ENCODE measurements around the gene BTF3. TPM values are rescaled to one million over a fixed set of nuclear protein-coding genes. Genes with fewer than 3 reads are reported as not detected.
"Not testable (repeated sequence)": the region's sequence is repeated elsewhere in the genome, so short reads cannot be mapped to it uniquely, and the experiment has no call there.

Gene BTF3
- total and polyA plus RNA-seq, 2 experiments from 2014 or later, result 506 to 1,148 TPM

DNA sequence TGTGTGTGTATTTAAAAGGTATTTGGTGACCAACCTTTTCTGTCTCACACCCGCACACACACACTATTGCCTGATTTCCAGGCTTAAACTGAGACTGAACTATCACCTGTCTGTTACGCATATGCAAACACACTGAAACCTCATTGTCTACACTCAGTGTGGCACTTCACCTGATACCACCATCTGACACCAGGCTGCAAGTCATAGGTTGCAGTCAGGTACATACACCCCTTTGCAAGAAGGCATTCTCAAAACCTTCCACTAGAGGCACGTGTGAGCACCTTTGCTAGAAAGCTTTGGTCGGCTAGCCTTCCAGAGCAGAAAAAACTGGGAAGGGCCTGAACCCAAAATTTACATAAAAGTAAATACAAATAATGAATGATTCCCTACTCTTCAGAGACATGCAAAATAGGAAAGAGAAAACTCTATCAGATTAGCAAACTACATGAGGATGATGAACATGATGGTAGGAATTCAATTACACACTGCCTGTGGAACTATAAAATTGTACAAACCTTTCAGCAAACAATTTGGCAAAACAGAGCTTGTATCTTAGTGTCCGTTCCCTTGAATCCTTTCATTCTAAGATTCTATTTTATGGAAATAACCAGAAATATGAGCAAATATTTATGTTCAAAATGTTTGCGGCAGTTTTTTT lies 43.7 kb upstream of the BTF3 start:
- peak; percentile 97 for DNase-seq (ENCODE audit: low spot score)
- H3K27me3 ChIP-seq (ENCODE audit: insufficient read depth), result peaks cover 46% of the 10 kb centered on the region
- ATAC-seq, result peak; percentile 87

DNA sequence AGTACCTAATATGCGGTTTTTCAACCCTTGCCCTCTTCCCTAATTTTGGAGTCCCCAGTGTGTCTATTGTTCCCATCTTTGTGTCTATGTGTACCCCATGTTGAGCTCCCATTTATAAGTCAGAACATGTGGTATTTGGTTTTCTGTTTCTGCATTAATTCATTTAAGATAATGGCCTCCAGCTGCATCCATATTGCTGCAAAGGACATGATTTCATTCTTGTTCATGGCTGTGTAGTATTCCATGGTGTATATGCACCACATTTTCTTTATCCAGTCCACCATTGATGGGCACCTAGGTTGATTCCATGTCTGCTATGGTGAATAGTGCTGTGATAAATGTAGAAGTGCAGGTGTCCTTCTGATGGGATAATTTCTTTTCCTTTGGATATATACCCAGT lies 41.8 kb upstream of the BTF3 start:
- not testable (repeated sequence) for H2AFZ ChIP-seq; H4K20me1 ChIP-seq (replicated peaks; ENCODE audit: insufficient read depth); H3K4me3 Mint-ChIP-seq; H3K36me3 Mint-ChIP-seq (ENCODE audit: low read depth); H3K4me3 ChIP-seq; H3K4me1 ChIP-seq (ENCODE audit: insufficient read depth); H3K9me2 ChIP-seq (ENCODE audit: insufficient read depth); ATAC-seq; H3F3A ChIP-seq (replicated peaks; ENCODE audit: low read depth); H3K9me3 Mint-ChIP-seq; DNase-seq (ENCODE audit: low spot score); H3K27ac ChIP-seq (ENCODE audit: low read depth); H3K27ac Mint-ChIP-seq; H3K36me3 ChIP-seq (ENCODE audit: insufficient read depth); H3K79me2 ChIP-seq (replicated peaks; ENCODE audit: insufficient read depth); H3K4me2 ChIP-seq
- Mint-ChIP-seq H3K27me3 (ENCODE audit: insufficient read depth, low read depth, poor library complexity) (peaks cover 27% of the 10 kb centered on the region), H3K4me1 (peaks cover 21% of the 10 kb centered on the region)
- H3K27me3 ChIP-seq (ENCODE audit: insufficient read depth), result peaks cover 27% of the 10 kb centered on the region

More for the DNA sequence above, 43.7 kb upstream of the BTF3 start:
- H3K9me2 ChIP-seq (ENCODE audit: insufficient read depth), result no peaks in the 10 kb centered on the region
- H3K4me2 ChIP-seq, result no peak overlapping the region
- H3F3A ChIP-seq (replicated peaks; ENCODE audit: low read depth), result no peaks in the 10 kb centered on the region; the same call in 1 of the 2 replicates
- no peak overlapping the region for H2AFZ ChIP-seq
- Mint-ChIP-seq H3K27me3 (ENCODE audit: insufficient read depth, low read depth, poor library complexity) (peaks cover 43% of the 10 kb centered on the region), H3K4me1 (peaks cover 17% of the 10 kb centered on the region; the same call in 2 of the 3 replicates), H3K36me3 (ENCODE audit: low read depth) (no peaks in the 10 kb centered on the region; the same call in 2 of the 3 replicates), H3K9me3 (no peaks in the 10 kb centered on the region; the same call in 2 of the 3 replicates), H3K4me3 (no peak overlapping the region), H3K27ac (no peak overlapping the region)
- H3K36me3 ChIP-seq (ENCODE audit: insufficient read depth), result no peaks in the 10 kb centered on the region
- no peak overlapping the region for H3K4me3 ChIP-seq
- H3K79me2 ChIP-seq (replicated peaks; ENCODE audit: insufficient read depth), result no peaks in the 10 kb centered on the region
- peaks cover 19% of the 10 kb centered on the region for H3K4me1 ChIP-seq (ENCODE audit: insufficient read depth)
- H4K20me1 ChIP-seq (replicated peaks; ENCODE audit: insufficient read depth), result no peaks in the 10 kb centered on the region
- no peak for TF ChIP-seq ZNF114 (CRISPR knock-in tag; IDR thresholded peaks at IDR 0.05)
- no peak for TF ChIP-seq EZH2 (IDR thresholded peaks at IDR 0.05; ENCODE audit: low read depth, unreplicated experiment)
- TF ChIP-seq STAT1 (IDR thresholded peaks at IDR 0.05; ENCODE audit: unreplicated experiment), result no peak
- TF ChIP-seq, protein P1, sequence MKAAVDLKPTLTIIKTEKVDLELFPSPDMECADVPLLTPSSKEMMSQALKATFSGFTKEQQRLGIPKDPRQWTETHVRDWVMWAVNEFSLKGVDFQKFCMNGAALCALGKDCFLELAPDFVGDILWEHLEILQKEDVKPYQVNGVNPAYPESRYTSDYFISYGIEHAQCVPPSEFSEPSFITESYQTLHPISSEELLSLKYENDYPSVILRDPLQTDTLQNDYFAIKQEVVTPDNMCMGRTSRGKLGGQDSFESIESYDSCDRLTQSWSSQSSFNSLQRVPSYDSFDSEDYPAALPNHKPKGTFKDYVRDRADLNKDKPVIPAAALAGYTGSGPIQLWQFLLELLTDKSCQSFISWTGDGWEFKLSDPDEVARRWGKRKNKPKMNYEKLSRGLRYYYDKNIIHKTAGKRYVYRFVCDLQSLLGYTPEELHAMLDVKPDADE (IDR thresholded peaks at IDR 0.05), result no peak
- TF ChIP-seq CREB1 (CRISPR knock-in tag; IDR thresholded peaks at IDR 0.05; ENCODE audit: low read depth), result peak; percentile 45; the same call in 1 of the 2 replicates
- TF ChIP-seq, protein P2, sequence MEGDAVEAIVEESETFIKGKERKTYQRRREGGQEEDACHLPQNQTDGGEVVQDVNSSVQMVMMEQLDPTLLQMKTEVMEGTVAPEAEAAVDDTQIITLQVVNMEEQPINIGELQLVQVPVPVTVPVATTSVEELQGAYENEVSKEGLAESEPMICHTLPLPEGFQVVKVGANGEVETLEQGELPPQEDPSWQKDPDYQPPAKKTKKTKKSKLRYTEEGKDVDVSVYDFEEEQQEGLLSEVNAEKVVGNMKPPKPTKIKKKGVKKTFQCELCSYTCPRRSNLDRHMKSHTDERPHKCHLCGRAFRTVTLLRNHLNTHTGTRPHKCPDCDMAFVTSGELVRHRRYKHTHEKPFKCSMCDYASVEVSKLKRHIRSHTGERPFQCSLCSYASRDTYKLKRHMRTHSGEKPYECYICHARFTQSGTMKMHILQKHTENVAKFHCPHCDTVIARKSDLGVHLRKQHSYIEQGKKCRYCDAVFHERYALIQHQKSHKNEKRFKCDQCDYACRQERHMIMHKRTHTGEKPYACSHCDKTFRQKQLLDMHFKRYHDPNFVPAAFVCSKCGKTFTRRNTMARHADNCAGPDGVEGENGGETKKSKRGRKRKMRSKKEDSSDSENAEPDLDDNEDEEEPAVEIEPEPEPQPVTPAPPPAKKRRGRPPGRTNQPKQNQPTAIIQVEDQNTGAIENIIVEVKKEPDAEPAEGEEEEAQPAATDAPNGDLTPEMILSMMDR (conservative IDR thresholded peaks at IDR 0.05; ENCODE audit: low read depth in 2 of 2), result peak; percentile 86
- TF ChIP-seq JUNB (IDR thresholded peaks at IDR 0.05; ENCODE audit: unreplicated experiment), result no peak
- H3K27ac ChIP-seq (ENCODE audit: low read depth), result no peak overlapping the region
